ENCODE results near the gene ZNF655.

Gene ZNF655

DNA sequence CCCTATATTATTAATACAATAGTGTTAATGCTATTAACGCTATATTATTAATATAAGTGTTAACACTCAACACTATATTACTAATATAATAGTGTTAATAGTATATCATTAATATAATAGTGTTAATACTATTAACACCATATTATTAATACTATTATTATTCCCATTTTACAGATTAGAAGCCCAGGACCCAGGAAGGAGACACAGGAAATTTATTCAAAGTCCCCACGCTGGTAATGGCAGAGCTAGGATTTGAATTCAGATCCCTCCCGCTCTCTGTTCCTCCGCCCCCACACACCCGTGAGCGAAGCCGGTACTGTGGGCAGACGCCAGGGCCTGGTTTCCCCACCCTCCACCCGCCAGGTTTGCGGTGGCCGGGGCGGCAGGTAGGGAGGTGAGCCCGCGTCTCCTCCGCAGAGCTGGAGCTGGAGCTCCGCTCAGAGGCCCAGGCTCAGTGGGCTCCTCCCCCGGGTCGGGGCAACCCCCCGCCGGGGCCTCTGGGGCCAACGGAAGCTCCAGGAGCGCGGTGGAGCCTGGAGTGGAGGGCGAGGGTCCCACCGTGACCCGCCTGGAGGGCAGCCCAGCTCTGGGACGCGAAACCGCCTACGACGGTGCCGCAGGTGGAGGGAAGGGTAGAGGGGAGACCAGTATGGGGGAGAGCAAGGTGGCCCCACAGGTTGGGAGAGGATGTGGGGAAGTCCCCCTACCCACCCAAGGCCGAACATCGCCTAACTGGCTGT lies 39.5 kb downstream of the ZNF655 start, which contains the start of gene TMEM225B:
TMEM225B (plus strand) TSS at position 506 of the 740 bp plus-strand sequence. CDS start 6,122 bp downstream, outside the sequence.
- DNase-seq = no peak
- Mint-ChIP-seq H3K27me3 (ENCODE audit: low read depth, poor library complexity) (peaks cover 5% of the 10 kb centered on the region), H3K9me3 (no peaks in the 10 kb centered on the region), H3K4me1 (no peaks in the 10 kb centered on the region), H3K4me3 (no peak within 1 kb of the TSS), H3K27ac (no peak within 1 kb of the TSS), H3K36me3 (ENCODE audit: low read depth) (no peaks in the 10 kb centered on the region)
- no peak for TF ChIP-seq CTCF (IDR thresholded peaks at IDR 0.05)

- no peaks in the 10 kb centered on the region for H3K4me1 Mint-ChIP-seq
- H3K27me3 Mint-ChIP-seq (ENCODE audit: low read depth, poor library complexity) = peaks cover 16% of the 10 kb centered on the region
- no peaks in the 10 kb centered on the region for H3K36me3 Mint-ChIP-seq (ENCODE audit: low read depth)
- no peak overlapping the region for H3K4me3 Mint-ChIP-seq
- TF ChIP-seq CTCF (IDR thresholded peaks at IDR 0.05) = no peak
- DNase-seq = no peak
- no peak overlapping the region for H3K27ac Mint-ChIP-seq
- no peaks in the 10 kb centered on the region for H3K9me3 Mint-ChIP-seq
Measured at GRCh38 chr7:99599836-99600235, 41.4 kb downstream of the ZNF655 start.

- H3K27ac Mint-ChIP-seq = no peak overlapping the region
- TF ChIP-seq CTCF (IDR thresholded peaks at IDR 0.05) = no peak
- H3K27me3 Mint-ChIP-seq (ENCODE audit: low read depth, poor library complexity) = peaks cover 23% of the 10 kb centered on the region
- no peak overlapping the region for H3K4me3 Mint-ChIP-seq
- no peak for DNase-seq
- H3K4me1 Mint-ChIP-seq = no peaks in the 10 kb centered on the region
- H3K36me3 Mint-ChIP-seq (ENCODE audit: low read depth) = no peaks in the 10 kb centered on the region
- no peaks in the 10 kb centered on the region for H3K9me3 Mint-ChIP-seq
Measured at GRCh38 chr7:99601656-99602310, 43.3 kb downstream of the ZNF655 start.

DNA sequence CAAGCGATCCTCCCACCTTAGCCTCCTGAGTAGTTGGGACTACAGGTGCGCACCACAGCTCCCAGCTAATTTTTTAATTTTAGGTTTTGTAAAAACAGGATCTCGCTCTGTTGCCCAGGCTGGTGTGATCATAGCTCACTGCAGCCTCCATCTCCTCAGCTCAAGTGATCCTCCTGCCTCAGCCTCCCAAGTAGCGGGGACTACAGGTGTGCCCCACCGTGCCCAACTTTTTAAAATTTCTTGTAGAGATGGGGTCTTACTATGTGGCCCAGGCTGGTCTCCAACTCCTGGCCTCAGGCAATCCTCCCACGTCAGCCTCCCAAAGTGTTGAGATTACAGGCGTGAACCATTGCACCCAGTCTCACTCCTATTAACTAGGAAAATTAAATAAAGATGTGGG lies 47.1 kb downstream of the ZNF655 start:
- no peak for DNase-seq
- H3K9me3 Mint-ChIP-seq = no peaks in the 10 kb centered on the region

GRCh38 chr7:99606531-99606930 lies 48.1 kb downstream of the ZNF655 start:
- no peaks in the 10 kb centered on the region for H3K36me3 Mint-ChIP-seq (ENCODE audit: low read depth)

More for the DNA sequence above, 47.1 kb downstream of the ZNF655 start:
- Mint-ChIP-seq H3K27ac (no peak overlapping the region), H3K4me1 (no peaks in the 10 kb centered on the region), H3K27me3 (ENCODE audit: low read depth, poor library complexity) (peaks cover 47% of the 10 kb centered on the region), H3K36me3 (ENCODE audit: low read depth) (no peaks in the 10 kb centered on the region), H3K4me3 (no peak overlapping the region)
- no peak for TF ChIP-seq CTCF (IDR thresholded peaks at IDR 0.05)

More at GRCh38 chr7:99606531-99606930, 48.1 kb downstream of the ZNF655 start:
- Mint-ChIP-seq H3K4me3 (no peak overlapping the region), H3K27ac (no peak overlapping the region), H3K9me3 (no peaks in the 10 kb centered on the region), H3K4me1 (no peaks in the 10 kb centered on the region), H3K27me3 (ENCODE audit: low read depth, poor library complexity) (peaks cover 55% of the 10 kb centered on the region)
- no peak for TF ChIP-seq CTCF (IDR thresholded peaks at IDR 0.05)
- DNase-seq = no peak

Measured in nephron progenitor cell (in vitro differentiated cells).